NCI-H524 treated with DMSO at 0.1 percent for 48 hours (cell line): ENCODE measurements around the gene CYTH4.
"Not testable (repeated sequence)": the region's sequence is repeated elsewhere in the genome, so short reads cannot be mapped to it uniquely, and the experiment has no call there.

Experiments used
- DNase-seq: peaks from one replicate; lab custom pipeline; 2025; lab: John Stamatoyannopoulos, UW

CYTH4 gene

DNA sequence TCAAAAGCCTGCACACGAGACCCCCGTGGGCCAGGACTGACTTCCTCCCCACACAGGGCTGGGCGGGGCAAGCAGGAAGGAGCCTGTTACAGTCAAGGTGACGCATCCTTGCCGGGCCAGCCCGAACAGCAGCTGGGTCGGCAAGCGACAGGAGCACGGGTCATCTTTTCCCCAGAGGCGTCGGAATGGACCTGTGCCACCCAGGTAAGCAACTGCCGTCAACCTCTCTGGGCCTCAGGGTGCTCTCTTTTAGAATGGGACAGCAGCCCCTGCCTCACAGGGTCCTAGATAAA lies at the start of gene CYTH4:
TSS of gene CYTH4 (plus strand) at position 124 of the 293 bp plus-strand sequence. CDS start at position 186, 62 bp downstream.
- DNase-seq, result no peak

DNA sequence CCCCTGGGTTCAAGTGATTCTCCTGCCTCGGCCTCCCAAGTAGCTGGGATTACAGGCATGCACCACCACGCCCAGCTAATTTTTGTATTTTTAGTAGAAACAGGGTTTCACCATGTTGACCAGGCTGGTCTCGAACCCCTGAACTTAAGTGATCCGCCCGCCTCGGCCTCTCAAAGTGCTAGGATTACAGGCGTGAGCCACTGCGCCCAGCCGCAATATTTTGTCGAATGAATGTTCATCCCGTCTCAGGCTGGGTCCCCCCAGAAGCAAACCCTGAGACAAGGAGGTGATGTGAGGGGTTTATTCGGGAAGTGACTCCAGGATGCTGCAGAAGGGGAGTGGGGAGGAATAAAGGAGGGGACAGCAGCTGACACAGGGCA lies 48.9 kb upstream of the CYTH4 start:
- DNase-seq, result not testable (repeated sequence)

- DNase-seq, result no peak
Measured at GRCh38 chr22:37233751-37234631, 48.3 kb upstream of the CYTH4 start.

DNA sequence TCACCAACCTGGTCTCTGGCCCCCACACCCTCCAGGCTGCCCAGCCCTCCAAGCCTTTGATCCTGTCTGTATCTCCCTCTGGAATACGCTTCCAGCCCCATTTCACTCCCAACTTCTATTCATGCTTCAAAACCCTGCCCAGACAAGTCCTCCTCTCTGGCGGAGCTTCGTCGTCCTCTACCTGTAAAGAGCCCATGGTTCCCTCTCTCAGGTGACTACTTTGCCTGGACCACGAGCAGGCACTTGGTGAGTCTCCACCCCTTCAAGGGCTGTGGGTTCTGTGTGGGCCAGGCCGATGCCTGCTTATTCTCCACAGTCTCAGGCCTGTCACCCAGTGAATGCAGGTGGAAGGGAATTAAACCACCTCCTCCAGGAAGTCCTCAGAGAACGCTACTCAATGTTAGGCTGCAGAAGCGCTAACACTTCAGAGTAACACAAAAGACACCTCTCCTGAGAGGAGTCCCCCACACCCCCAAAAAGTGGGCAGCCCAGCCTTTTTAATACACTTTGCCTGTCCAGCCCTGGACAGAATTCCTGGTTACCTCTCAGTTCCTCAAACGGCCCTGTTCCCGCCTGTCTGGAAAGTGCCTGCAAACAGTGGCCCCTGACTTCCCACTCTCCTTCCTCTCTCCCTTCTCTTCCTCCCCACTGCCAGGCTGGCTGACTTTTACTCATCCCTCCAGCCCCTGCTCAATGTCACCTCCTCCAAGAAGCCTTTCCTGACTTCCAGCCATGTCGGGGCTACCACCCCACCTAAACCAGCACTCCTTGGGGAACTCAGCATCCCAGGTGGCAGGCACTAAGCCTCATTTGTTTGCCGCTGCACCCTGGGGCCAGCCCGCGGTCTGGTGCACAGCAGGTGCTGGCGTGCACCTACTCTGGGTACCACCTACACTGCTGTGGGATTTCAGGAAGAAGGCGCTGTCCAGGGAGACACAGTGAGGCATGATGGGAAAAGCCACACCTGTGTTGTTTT lies 47.3 kb upstream of the CYTH4 start:
- DNase-seq, result no peak

GRCh38 chr22:37235897-37236607 lies 46.3 kb upstream of the CYTH4 start:
- DNase-seq, result no peak

GRCh38 chr22:37237371-37238268 lies 44.7 kb upstream of the CYTH4 start:
- DNase-seq, result no peak

- no peak for DNase-seq
Measured at GRCh38 chr22:37239336-37240239, 42.7 kb upstream of the CYTH4 start.

DNA sequence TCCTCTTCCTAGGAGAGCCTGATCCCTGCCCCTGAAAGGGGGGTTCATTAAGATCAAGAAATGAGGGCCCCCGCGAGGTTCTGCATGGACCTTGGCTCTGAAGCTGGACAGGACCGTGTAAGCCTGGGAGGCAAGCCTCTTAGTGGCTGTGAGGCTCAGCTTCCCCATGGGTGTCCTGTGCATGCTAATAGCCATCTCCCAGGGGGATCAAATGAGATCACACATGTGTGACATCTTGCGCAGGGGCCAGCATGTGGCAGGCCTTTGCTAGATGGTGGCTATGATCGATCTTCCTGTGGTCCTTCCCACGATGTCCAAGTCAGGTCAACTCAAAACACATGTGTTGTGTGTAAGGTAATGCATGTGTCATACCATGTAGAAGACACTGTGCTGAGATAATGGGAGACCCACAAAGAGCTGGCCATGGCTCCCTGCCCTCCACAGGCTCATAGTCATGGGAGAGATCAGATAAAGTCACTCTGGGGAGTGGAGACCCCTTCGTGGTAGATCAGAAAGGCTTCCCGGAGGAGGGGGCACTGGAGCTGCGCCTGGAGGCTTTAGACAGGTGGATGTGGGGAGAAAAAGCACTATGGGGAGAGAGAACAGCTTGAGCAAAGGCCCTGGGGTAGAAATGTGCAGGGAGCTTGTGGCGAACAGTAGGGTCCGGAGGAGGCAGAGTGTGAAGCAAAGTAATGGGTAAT lies 41.9 kb upstream of the CYTH4 start:
- DNase-seq, result no peak

DNA sequence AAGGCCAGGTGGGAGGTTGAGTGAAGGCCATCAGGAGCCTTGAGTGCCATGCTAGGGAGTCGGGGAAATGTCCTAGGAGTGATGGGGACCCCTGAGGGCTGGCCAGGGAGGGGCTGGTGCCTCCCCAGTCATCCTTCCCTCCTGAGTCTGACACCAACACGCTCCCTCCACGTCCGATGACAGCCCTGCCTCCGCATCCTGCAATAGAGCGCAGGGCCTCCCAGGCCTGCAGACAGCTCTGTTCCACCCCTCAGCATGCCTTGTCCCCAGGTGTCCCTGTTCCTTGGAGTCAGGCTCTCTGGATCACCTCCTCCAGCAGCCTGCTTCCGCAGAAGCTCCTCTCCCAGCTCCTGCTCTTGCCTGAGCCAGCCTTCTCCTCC lies 41.4 kb upstream of the CYTH4 start:
- no peak for DNase-seq

DNA sequence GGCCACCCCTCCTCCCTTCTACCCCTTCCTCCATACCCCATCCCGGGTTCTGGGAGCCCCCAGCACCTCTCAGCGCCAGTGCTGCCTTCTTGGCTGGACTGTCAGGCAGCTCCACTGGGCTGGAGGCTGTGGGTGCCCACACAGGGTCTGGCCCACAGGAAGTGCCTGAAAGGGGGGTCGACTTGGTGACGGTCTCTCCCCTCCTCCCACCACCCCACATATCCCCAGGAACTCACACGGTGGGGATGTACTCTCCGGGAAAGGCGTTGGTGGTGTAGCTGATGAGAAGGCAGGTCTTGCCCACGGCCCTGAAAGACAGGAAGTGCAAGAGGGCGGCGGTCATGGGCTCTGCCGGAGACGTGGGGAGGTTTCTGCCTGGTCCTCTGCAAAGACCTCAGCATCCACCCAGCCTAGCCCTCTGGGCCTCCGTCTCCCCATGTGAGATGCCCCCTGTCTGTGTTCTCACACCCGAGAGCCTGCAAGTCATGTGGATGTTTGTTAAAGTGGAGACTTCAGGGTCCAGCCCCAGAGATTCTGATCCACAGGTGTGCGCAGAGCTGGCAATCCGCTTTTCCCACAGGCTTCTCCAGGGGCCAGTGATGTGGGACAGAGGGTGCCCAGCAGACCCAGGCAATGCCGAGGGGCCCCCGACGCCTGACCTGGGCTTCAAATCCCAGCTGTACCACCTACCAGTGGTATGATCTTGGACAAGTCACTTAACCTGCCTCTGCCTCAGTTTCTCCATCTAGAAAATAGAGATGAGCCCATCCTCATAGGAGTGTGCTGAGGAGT lies 40.8 kb upstream of the CYTH4 start:
- DNase-seq, result no peak

- no peak for DNase-seq
Measured at GRCh38 chr22:37242395-37242918, 39.9 kb upstream of the CYTH4 start.

DNA sequence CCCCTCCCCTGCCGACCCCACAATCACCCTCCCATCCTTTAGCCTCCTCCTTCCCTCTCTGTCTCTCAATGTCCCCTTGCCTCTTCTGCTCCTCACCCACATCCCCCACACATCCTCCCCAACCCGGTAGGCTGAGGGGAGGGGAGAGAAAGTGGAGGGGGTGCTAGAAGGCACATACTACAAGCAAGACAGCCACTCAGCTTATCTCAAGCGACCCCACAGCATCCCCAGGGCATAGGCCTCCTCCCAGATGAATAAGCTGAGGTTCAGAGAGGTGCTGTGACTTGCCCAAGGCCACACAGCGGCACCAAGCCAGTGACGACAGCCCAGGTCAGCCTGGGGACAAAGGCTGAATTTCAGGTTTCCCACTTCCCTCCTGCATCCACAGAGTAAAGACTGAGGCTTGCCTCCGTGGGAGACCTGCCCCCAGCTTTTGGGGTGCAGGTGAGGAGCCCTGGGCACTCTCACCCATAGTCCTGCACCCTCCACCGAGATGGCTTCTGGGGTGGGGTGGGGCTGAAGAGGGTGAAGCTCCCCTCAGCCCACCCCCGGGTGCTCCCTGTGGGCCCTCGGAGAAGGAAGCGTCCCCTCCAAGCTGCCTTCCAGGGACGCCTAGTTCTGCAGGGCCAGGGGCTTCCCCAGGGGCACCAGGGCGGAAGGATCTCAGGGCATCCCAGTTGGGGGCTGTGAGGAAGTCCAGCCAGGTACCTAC lies 38.8 kb upstream of the CYTH4 start:
- no peak for DNase-seq

DNA sequence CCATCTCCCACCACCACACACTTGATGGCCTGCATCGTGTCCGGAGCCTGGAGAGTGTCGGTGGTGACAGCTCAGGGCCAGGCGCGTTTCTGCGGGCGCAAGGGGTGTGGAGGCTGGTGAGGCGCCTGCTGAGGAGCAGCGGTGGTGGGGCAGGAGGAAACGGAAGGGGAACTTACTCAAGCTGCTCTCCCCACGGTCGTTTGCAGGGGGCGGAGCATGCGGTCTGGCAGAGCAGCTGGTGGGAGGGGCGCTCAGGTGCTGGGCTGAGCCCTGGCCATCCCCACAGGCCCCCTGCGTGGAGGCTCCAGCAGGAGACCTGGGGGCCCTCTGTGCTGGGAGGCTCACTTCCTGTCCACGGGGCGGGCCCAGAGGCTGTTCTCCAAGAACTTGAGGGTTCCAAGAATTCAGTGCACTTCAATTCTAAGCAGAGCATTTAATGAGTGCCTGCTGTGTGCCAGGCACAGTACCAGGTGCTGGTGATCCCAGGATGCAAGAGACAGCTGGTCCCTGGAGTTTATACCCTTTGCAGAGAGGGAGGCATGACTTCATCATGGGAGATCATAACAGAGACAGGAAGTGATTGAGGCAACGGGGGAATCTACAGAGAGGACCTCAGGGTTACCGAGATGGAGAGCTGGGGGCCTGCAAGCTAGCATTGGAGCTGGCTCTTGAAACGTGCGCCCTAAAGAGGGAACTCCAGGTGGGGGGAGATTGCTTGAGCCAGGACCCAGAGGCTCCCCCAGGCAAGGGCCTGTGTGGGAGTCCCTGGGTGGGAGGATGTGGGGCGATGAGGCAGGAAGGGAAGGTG lies 38.0 kb upstream of the CYTH4 start, which contains the start of gene RAC2:
TSS of gene RAC2 (minus strand) at position 156 of the 808 bp plus-strand sequence. CDS start at position 35, 121 bp downstream.
- DNase-seq, result no peak

DNA sequence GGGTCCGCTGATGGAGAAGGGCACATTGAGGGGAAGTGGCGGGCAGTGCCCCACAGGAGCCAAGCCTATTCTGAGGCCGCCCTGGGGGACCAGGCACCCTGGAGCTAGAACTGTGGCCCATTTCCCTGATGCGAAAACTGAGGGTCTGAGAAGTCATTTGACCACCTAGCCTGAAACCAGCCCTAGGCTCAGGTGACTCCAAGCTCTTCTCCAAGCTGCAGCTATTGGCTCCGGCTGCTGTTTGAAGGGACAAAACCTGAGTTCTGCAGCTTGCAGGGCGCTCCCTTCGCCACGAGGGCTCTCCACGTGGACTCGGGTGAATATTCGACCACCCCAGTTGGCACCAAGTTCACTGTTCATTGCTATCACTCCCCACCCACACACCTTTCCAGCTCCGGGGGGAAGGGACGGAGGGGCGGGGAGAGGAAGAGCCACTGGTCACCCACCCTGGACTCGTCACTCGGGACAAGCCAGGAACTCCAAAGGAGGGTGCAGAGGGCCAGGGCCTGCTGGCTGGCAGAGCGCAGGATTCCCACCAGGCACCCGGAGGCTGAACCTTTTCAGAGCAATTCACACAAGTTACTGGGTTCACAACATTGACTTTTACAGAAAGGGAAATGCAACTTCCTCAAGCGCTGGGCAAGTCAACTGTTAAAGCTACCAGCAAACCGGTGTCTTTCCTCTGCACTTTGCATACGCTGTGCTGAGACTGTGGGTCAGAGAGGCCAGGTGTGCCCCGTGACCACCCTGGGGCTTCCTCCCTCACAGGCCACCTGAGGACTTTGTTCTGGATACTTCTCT lies 37.2 kb upstream of the CYTH4 start:
- DNase-seq, result no peak

DNA sequence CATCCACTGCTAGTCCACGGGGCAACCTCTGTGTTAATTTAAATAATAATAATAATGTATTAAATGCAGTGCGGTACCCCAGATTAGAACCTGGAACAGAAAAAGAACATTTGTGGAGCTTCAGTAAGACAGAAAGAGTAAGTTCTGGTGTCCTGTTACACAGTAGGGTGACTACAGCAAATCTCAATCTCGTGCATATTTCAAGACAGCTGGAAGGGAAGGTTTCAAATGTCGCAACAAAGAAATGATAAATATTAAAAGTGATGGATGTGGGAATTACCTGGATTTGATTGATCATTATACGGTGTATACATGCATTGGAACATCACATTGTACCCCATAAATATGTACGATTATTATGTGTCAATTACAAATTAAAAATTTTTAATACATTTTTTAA lies 36.6 kb upstream of the CYTH4 start:
- DNase-seq, result no peak

- DNase-seq, result no peak
Measured at GRCh38 chr22:37248251-37248650, 34.1 kb upstream of the CYTH4 start.
